ENCODE measurements around the gene TAL2. TPM values are rescaled to one million over a fixed set of nuclear protein-coding genes. Genes with fewer than 3 reads are reported as not detected.
A peak's percentile ranks its signal among the peaks of the same experiment; 100 is the strongest.

The TAL2 gene
- total and polyA plus RNA-seq, 9 of the 15 experiments (the other 6 are each of a cell fraction or from before 2014, with no cell fraction given) = 0.21 to 3.7 (median 1.1) TPM; not detected in 1

DNA sequence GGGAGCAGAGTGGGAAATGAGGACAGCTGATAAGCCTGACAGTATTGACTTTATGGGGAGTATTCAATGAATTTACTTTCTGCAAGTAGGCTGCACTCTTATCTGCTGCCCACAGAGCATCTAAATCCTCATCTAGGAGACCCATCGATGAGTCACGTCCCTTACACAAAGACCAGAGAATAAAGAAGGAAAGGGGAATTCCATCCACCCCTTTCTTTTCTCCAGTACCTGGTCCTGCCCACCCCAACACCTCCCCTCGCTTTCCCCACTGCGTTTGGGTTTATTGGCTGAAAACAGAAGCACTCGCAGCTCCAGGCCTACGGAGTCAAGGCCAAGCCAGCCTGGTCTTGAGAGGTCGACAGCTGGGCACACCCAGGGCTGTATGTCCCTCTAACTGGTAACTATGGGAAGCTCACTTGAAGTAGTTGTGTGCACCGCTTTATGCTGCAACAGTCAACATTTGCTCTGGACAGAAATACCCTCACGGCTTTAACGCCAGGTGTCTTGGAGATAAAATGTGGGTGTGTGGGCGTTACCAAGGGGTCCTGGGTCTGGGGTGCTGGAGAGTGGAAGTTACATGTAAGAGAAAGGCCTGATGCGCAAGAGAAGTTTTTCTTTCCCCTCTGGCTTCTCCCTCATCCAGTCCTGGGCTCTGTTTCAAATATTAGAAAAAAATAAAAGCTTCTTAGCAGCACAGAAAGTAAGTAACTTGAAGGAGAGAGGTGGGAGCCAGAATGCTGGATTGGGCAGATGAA is 14.5 kb upstream of the TAL2 start (continued):
- TF ChIP-seq, protein P1, sequence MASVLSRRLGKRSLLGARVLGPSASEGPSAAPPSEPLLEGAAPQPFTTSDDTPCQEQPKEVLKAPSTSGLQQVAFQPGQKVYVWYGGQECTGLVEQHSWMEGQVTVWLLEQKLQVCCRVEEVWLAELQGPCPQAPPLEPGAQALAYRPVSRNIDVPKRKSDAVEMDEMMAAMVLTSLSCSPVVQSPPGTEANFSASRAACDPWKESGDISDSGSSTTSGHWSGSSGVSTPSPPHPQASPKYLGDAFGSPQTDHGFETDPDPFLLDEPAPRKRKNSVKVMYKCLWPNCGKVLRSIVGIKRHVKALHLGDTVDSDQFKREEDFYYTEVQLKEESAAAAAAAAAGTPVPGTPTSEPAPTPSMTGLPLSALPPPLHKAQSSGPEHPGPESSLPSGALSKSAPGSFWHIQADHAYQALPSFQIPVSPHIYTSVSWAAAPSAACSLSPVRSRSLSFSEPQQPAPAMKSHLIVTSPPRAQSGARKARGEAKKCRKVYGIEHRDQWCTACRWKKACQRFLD (CRISPR knock-in tag; IDR thresholded peaks at IDR 0.05) = no peak
- TF ChIP-seq PCBP2 (IDR thresholded peaks at IDR 0.05; ENCODE audit: low read depth, low read length, poor library complexity, severe bottlenecking) (no peak), HDAC8 (tag; IDR thresholded peaks at IDR 0.05) (no peak), U2AF1 (optimal IDR thresholded peaks at IDR 0.05; ENCODE audit: low read depth, low read length) (no peak), CEBPB (tag; IDR thresholded peaks at IDR 0.05) (no peak), HDAC3 (IDR thresholded peaks at IDR 0.05; ENCODE audit: borderline replicate concordance, partially characterized antibody) (peak; percentile 85), MAFG (tag; conservative IDR thresholded peaks at IDR 0.05) (no peak; the same call in 1 of the 2 replicates), ZNF764 (CRISPR knock-in tag; IDR thresholded peaks at IDR 0.05; ENCODE audit: low read depth) (no peak), OTX1 (CRISPR knock-in tag; IDR thresholded peaks at IDR 0.05) (no peak), ZNF224 (CRISPR knock-in tag; IDR thresholded peaks at IDR 0.05) (no peak), NCOA6 (IDR thresholded peaks at IDR 0.05) (no peak)
- TF ChIP-seq, protein P2, sequence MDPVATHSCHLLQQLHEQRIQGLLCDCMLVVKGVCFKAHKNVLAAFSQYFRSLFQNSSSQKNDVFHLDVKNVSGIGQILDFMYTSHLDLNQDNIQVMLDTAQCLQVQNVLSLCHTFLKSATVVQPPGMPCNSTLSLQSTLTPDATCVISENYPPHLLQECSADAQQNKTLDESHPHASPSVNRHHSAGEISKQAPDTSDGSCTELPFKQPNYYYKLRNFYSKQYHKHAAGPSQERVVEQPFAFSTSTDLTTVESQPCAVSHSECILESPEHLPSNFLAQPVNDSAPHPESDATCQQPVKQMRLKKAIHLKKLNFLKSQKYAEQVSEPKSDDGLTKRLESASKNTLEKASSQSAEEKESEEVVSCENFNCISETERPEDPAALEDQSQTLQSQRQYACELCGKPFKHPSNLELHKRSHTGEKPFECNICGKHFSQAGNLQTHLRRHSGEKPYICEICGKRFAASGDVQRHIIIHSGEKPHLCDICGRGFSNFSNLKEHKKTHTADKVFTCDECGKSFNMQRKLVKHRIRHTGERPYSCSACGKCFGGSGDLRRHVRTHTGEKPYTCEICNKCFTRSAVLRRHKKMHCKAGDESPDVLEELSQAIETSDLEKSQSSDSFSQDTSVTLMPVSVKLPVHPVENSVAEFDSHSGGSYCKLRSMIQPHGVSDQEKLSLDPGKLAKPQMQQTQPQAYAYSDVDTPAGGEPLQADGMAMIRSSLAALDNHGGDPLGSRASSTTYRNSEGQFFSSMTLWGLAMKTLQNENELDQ (CRISPR knock-in tag; IDR thresholded peaks at IDR 0.05; ENCODE audit: borderline replicate concordance) = no peak
- TF ChIP-seq, protein P3, sequence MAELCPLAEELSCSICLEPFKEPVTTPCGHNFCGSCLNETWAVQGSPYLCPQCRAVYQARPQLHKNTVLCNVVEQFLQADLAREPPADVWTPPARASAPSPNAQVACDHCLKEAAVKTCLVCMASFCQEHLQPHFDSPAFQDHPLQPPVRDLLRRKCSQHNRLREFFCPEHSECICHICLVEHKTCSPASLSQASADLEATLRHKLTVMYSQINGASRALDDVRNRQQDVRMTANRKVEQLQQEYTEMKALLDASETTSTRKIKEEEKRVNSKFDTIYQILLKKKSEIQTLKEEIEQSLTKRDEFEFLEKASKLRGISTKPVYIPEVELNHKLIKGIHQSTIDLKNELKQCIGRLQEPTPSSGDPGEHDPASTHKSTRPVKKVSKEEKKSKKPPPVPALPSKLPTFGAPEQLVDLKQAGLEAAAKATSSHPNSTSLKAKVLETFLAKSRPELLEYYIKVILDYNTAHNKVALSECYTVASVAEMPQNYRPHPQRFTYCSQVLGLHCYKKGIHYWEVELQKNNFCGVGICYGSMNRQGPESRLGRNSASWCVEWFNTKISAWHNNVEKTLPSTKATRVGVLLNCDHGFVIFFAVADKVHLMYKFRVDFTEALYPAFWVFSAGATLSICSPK (IDR thresholded peaks at IDR 0.05; ENCODE audit: borderline replicate concordance) = no peak
- TF ChIP-seq, protein P4, sequence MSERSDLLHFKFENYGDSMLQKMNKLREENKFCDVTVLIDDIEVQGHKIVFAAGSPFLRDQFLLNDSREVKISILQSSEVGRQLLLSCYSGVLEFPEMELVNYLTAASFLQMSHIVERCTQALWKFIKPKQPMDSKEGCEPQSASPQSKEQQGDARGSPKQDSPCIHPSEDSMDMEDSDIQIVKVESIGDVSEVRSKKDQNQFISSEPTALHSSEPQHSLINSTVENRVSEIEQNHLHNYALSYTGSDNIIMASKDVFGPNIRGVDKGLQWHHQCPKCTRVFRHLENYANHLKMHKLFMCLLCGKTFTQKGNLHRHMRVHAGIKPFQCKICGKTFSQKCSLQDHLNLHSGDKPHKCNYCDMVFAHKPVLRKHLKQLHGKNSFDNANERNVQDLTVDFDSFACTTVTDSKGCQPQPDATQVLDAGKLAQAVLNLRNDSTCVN (CRISPR knock-in tag; IDR thresholded peaks at IDR 0.05) = no peak

All from K562 (cell line).